ENCODE data around the gene CHAMP1.
"Not testable (repeated sequence)": the region's sequence is repeated elsewhere in the genome, so short reads cannot be mapped to it uniquely, and the experiment has no call there.

DNA sequence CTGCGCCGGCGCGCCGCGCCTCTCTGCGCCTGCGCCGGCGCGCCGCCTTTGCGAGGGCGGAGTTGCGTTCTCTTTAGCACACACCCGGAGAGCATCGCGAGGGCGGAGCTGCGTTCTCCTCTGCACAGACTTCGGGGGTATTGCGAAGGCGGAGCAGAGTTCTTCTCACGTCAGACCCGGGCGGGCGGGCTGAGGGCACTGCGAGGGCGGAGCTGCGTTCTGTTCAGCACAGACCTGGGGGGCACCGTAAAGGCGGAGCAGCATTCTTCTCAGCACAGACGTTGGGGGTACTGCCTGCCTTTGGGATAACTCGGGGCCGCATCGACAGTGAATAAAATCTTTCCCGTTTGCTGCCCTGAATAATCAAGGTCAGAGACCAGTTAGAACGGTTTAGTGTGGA, 39.1 kb downstream of the CHAMP1 start:
- TF ChIP-seq, protein P1, sequence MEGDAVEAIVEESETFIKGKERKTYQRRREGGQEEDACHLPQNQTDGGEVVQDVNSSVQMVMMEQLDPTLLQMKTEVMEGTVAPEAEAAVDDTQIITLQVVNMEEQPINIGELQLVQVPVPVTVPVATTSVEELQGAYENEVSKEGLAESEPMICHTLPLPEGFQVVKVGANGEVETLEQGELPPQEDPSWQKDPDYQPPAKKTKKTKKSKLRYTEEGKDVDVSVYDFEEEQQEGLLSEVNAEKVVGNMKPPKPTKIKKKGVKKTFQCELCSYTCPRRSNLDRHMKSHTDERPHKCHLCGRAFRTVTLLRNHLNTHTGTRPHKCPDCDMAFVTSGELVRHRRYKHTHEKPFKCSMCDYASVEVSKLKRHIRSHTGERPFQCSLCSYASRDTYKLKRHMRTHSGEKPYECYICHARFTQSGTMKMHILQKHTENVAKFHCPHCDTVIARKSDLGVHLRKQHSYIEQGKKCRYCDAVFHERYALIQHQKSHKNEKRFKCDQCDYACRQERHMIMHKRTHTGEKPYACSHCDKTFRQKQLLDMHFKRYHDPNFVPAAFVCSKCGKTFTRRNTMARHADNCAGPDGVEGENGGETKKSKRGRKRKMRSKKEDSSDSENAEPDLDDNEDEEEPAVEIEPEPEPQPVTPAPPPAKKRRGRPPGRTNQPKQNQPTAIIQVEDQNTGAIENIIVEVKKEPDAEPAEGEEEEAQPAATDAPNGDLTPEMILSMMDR (conservative IDR thresholded peaks at IDR 0.05) = not testable (repeated sequence)
- not testable (repeated sequence) for TF ChIP-seq EZH2 (IDR thresholded peaks at IDR 0.05; ENCODE audit: low read depth)
